ENCODE data around the gene TMBIM1.

Gene TMBIM1

GRCh38 chr2:218230882-218231281 is 61.4 kb downstream of the TMBIM1 start:
- Histone ChIP-seq H3K9ac (ENCODE audit: low read depth, low read length) (no peak overlapping the region), H3K36me3 (ENCODE audit: insufficient read depth, low read depth, low read length) (peaks cover 97% of the 10 kb centered on the region), H3K27ac (ENCODE audit: low read length) (no peak overlapping the region), H3K4me3 (ENCODE audit: low read length) (no peak overlapping the region), H3K9me3 (ENCODE audit: insufficient read depth, low read depth, low read length) (no peaks in the 10 kb centered on the region), H3K4me1 (ENCODE audit: insufficient read depth, low read length) (no peaks in the 10 kb centered on the region), H3K27me3 (ENCODE audit: insufficient read depth, low read length) (no peaks in the 10 kb centered on the region)

- Histone ChIP-seq H3K9ac (ENCODE audit: low read depth, low read length) (no peak overlapping the region), H3K9me3 (ENCODE audit: insufficient read depth, low read depth, low read length) (no peaks in the 10 kb centered on the region), H3K36me3 (ENCODE audit: insufficient read depth, low read depth, low read length) (peaks cover 97% of the 10 kb centered on the region), H3K27me3 (ENCODE audit: insufficient read depth, low read length) (no peaks in the 10 kb centered on the region), H3K4me1 (ENCODE audit: insufficient read depth, low read length) (no peaks in the 10 kb centered on the region), H3K4me3 (ENCODE audit: low read length) (no peak overlapping the region), H3K27ac (ENCODE audit: low read length) (no peak overlapping the region)
Measured at GRCh38 chr2:218229851-218230250, 62.5 kb downstream of the TMBIM1 start.

- no peaks in the 10 kb centered on the region for H3K27me3 ChIP-seq (ENCODE audit: insufficient read depth, low read length)
- H3K4me1 ChIP-seq (ENCODE audit: insufficient read depth, low read length) = no peaks in the 10 kb centered on the region
- no peak overlapping the region for H3K27ac ChIP-seq (ENCODE audit: low read length)
- no peak overlapping the region for H3K9ac ChIP-seq (ENCODE audit: low read depth, low read length)
- no peaks in the 10 kb centered on the region for H3K9me3 ChIP-seq (ENCODE audit: insufficient read depth, low read depth, low read length)
- no peak overlapping the region for H3K4me3 ChIP-seq (ENCODE audit: low read length)
- peaks cover 97% of the 10 kb centered on the region for H3K36me3 ChIP-seq (ENCODE audit: insufficient read depth, low read depth, low read length)
Measured at GRCh38 chr2:218229239-218229638, 63.1 kb downstream of the TMBIM1 start.

GRCh38 chr2:218228366-218229090 is 63.8 kb downstream of the TMBIM1 start:
- H3K4me3 ChIP-seq (ENCODE audit: low read length) = no peak overlapping the region
- peaks cover 97% of the 10 kb centered on the region for H3K36me3 ChIP-seq (ENCODE audit: insufficient read depth, low read depth, low read length)
- H3K4me1 ChIP-seq (ENCODE audit: insufficient read depth, low read length) = no peaks in the 10 kb centered on the region
- no peaks in the 10 kb centered on the region for H3K9me3 ChIP-seq (ENCODE audit: insufficient read depth, low read depth, low read length)
- H3K9ac ChIP-seq (ENCODE audit: low read depth, low read length) = no peak overlapping the region
- no peak overlapping the region for H3K27ac ChIP-seq (ENCODE audit: low read length)
- H3K27me3 ChIP-seq (ENCODE audit: insufficient read depth, low read length) = no peaks in the 10 kb centered on the region

GRCh38 chr2:218226903-218227302 is 65.4 kb downstream of the TMBIM1 start:
- Histone ChIP-seq H3K4me1 (ENCODE audit: insufficient read depth, low read length) (no peaks in the 10 kb centered on the region; the same call in 1 of the 2 replicates), H3K4me3 (ENCODE audit: low read length) (no peak overlapping the region), H3K9me3 (ENCODE audit: insufficient read depth, low read depth, low read length) (no peaks in the 10 kb centered on the region), H3K27me3 (ENCODE audit: insufficient read depth, low read length) (no peaks in the 10 kb centered on the region), H3K27ac (ENCODE audit: low read length) (no peak overlapping the region), H3K36me3 (ENCODE audit: insufficient read depth, low read depth, low read length) (peaks cover 93% of the 10 kb centered on the region), H3K9ac (ENCODE audit: low read depth, low read length) (no peak overlapping the region)

Data from iPS-20b (cell line).